DMS153 treated with DMSO at 0.1 percent for 48 hours (cell line): ENCODE results near the gene STK36.

Experiments used
- DNase-seq: peaks from one replicate; lab custom pipeline; 2025; ENCODE audit not compliant: unreplicated experiment; lab: John Stamatoyannopoulos, UW

STK36 gene

GRCh38 chr2:218716070-218716469 is 44.2 kb downstream of the STK36 start:
- no peak for DNase-seq

GRCh38 chr2:218717262-218717661 is 45.4 kb downstream of the STK36 start:
- no peak for DNase-seq

GRCh38 chr2:218718058-218718457 is 46.2 kb downstream of the STK36 start:
- no peak for DNase-seq

- no peak for DNase-seq
Observed at GRCh38 chr2:218719457-218719856, 47.6 kb downstream of the STK36 start.

GRCh38 chr2:218720048-218721041 is 48.5 kb downstream of the STK36 start:
- no peak for DNase-seq

- no peak for DNase-seq
Observed at GRCh38 chr2:218721488-218721887, 49.6 kb downstream of the STK36 start.

- no peak for DNase-seq
Observed at GRCh38 chr2:218721934-218722333, 50.0 kb downstream of the STK36 start.

- DNase-seq = no peak
Observed at GRCh38 chr2:218722419-218722818, 50.5 kb downstream of the STK36 start.

GRCh38 chr2:218722876-218723785 is 51.2 kb downstream of the STK36 start:
- DNase-seq = no peak

- no peak for DNase-seq
Observed at GRCh38 chr2:218726004-218726574, 54.2 kb downstream of the STK36 start.

GRCh38 chr2:218727502-218728165 is 55.7 kb downstream of the STK36 start:
- DNase-seq = no peak

- DNase-seq = no peak
Observed at GRCh38 chr2:218729640-218730039, 57.8 kb downstream of the STK36 start.

GRCh38 chr2:218732052-218732760 is 60.3 kb downstream of the STK36 start:
- DNase-seq = no peak

GRCh38 chr2:218732761-218733158 is 60.9 kb downstream of the STK36 start:
- no peak for DNase-seq

- DNase-seq = no peak
Observed at GRCh38 chr2:218733171-218734021, 61.5 kb downstream of the STK36 start.

GRCh38 chr2:218734190-218734975 is 62.5 kb downstream of the STK36 start:
- DNase-seq = no peak

GRCh38 chr2:218736531-218736930 is 64.6 kb downstream of the STK36 start:
- no peak for DNase-seq

- no peak for DNase-seq
Observed at GRCh38 chr2:218743068-218743467, 71.2 kb downstream of the STK36 start.
